HT-29 (cell line): Measurements from ENCODE around the gene NCOA3. TPM values are rescaled to one million over a fixed set of nuclear protein-coding genes. Genes with fewer than 3 reads are reported as not detected.
"Not testable (repeated sequence)": the region's sequence is repeated elsewhere in the genome, so short reads cannot be mapped to it uniquely, and the experiment has no call there.

ENCODE experiments used
- DNase-seq: peaks from one replicate; pipeline ENCODE4 v3.0.0-alpha.2; 2015; ENCODE audit warnings: low spot score
- total RNA-seq: library from RNA; depleted of rRNA; stranded (reverse); fragments of >200 nt; shearing (Covaris generic); gene quantifications from 2 replicates; pipeline ENCODE4 v1.2.3, GENCODE V29; 2014

Gene NCOA3
- total RNA-seq, 1 experiment from 2014 or later: 14.9 TPM

DNA sequence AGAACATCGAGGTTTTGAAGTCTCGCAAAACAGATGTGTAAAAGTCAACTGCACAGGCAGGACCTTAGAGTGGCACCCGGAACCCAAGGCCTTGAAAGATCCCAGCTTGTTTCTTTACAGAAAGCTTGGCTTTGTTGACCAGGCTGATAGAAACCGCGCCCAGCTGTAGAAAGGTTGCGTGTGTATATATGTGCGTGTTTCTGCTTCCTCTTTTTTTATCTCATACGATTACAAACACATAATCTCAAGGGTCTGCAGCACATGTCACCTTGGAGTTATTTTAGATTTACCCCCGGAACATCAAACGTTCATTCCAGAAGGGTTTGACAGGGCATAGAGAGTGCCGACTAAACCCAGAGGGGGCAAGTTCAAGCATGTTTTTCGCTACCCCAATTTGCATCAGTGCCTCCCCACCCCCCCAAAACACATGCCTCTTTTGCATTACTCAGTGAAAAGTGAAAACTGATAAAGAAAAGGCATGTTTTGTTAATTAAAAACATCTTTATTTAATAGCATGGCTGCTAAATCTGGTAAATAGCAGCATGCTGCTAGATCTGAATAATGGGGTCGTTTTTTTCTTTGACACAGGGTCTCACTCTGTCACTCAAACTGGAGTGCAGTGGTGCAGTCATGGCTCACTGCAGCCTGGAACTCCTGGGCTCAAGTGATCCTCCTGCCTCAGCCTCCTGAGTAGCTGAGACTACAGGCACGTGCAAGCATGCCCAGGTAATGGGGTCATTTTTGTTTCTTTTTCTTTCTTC is 33.2 kb upstream of the NCOA3 start:
- DNase-seq: no peak

DNA sequence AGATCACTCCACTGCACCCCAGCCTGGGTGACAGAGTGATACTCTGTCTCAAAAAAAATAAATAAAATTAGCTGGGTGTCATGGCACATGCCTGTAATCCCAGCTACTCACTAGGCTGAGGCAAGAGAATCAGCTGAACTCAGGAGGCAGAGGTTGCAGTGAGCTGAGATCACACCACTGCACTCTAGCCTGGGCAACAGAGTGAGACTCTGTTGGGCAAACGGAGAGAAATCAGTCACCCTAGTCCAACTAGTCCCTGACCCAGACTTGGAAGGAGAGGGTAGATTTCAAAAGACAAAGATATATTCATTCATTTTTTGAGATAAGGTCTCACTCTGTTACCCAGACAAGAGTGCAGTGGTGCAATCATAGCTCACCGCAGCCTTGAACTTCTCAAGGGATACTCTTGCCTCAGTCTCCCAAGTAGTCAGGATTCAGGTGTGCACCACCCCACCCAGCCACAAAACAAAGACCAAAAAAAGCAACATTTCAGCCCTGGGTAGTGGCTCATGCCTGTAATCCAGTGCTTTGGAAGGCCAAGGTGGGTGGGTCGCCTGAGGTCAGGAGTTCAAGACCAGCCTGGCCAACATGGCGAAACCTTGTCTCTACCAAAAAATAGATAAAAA is 26.2 kb upstream of the NCOA3 start:
- no peak for DNase-seq

DNA sequence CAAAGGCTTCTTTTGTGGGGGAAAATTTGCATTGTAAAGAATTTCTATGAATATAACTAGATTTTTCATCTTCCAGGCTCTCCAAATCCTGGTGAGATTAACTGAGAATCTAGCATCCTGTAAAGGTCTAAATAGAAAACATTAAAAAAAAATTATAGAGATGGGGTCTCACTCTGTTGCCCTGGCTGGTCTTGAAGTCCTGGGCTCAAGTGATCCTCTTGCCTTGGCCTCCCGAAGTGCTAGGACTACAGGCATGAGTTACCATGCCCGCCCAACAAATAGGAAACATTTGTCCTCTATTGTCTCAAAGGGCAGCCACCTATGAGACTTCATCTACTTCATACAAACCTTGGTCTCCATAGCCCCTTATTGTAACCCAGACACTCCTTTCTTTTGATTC is 25.2 kb upstream of the NCOA3 start:
- DNase-seq: no peak

DNA sequence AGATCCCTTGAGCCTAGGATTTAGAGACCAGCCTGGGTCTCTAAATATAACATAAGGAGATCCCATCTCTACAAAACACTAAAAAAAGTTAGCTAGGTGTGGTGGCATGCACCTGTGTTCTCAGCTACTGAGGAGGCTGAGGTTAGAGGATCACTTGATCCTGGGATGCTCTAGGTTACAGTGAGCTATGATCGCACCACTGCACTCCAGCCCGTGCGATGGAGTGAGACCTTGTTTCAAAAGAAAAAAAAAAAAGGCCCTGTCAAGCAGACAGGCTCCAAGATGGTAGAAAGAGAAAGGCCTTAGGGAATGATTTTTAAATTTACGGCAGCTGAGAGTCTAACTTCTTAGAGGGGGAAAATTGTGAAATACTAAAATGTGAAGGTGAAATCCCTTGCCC is 22.6 kb upstream of the NCOA3 start:
- DNase-seq: no peak

DNA sequence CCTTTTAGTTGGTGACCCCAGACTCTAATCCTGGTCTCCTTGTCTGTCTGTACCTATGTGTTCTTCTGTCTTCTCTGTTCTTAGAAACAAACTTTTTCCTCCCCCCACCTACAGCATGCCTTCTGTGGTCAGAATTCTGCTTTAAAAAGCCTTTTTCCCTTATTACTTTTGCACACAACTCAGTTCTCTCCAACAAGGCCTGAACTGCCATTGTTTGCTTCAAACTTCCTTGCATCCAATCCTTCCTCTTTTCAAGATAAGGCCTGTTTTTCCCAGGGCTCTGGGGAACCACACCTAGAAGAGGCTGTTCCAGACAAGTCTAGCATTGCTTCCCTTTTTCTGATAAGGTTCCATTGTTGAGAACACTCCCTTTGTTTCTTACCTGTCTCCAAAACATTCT is 22.2 kb upstream of the NCOA3 start:
- no peak for DNase-seq

DNA sequence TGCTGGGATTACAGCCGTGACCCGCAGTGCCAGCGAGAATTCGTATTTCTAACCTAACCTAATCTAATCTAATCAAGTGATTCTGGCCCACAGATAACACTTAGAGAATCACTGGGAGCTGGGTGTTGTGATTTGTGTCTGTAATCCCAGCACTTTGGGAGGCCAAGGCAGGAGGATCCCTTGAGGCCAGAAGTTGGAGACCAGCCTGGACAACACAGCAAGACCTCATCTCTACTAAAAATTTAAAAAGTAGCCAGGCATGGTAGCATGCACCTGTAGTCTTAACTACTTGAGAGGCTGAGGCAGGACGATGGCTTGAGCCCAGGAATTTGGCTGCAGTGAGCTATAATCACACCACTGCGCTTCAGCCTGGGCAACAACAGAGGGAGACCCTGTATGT is 21.4 kb upstream of the NCOA3 start:
- DNase-seq: no peak

DNA sequence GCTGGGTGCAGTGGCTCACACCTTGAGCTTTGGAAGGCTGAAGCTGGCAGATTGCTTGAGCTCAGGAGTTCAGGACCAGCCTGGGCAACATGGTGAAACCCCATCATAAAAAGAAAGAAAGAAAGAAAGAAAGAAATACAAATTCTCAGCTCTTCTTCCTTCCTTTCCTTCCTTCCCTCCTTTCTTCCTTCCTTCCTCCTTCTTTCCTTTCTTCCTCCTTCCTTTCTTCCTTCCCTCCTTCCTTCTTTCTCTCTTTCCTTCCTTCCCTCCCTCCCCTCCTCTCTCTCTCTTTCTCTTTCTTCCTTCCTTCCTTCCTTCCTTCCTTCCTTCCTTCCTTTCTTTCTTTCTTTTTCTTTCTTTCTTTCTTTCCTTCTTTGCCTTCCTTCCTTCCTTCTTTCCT is 21.0 kb upstream of the NCOA3 start:
- no peak for DNase-seq

DNA sequence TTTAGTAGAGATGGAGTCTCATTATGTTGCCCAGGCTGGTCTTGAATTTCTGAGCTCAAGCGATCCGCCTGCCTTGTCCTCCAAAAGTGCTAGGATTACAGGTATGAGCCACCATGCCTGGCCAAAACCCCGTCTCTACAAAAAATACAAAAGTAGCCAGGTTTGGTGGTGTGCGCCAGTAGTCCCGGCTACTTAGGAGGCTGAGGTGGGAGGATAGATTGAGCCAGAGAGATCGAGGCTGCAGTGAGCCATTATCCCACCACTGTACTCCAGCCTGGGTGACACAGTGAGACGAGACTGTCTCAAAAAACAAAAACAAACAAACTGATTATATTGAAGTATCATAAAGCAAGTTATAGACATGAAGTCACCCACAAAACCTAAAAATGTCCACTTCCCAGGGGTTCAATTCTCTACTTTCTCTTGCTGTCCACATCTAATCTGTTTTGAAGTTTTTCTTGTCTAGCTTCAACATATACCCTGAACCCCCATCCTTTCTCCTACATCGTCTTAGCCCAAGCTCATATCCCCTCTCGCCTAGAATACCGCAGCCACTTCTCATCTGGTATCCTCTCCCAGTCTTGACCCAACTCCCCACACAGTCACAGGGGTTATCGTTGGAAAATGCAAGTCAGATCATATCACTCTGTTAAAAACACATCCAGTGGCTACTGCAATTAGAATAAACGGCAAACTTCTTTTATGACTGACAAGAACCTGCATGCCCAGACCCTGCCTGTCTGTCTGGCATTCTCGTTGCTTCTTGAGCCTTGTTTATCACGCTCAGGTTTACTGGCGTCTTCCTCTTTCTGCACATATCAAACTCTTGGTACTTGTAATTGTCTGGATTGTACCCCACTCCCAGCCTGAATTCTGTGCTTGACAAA is 20.1 kb upstream of the NCOA3 start:
- no peak for DNase-seq

DNA sequence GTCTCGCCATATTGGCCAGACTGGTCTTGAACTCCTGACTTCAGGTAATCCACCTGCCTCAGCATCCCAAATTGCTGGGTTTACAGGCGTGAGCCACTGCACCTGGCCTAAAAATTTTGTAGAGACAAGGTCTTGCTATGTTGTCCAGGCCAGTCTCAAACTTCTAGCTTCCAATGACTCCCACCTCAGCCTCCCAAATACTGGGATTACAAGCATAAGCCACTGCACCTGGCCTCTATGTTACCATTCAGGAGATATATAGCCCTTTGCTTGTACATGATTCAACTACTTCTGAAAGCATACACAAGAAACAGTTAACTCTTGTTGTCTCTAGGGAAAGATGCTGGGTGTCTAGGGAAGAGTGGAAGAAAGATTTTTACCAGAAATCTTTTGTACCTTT is 19.0 kb upstream of the NCOA3 start:
- no peak for DNase-seq

DNA sequence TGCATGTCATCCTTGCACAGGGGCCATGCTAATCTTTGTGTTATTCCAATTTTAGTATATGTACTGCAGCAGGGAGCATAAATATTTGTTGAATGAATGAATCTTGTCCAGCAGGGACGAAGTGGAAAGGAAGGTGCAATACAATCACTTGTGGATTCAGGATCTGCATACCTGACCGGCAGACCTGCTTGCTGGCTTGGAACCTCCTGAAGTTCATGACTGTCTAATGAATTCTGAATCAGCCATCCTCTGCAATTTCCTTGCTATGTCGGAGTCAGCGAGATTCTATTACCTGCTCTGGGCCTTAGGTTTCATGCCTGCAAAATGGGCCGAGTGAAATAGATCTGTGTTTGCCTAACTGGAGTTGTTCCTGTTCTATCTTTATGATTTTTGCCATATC is 17.4 kb upstream of the NCOA3 start:
- DNase-seq: no peak

DNA sequence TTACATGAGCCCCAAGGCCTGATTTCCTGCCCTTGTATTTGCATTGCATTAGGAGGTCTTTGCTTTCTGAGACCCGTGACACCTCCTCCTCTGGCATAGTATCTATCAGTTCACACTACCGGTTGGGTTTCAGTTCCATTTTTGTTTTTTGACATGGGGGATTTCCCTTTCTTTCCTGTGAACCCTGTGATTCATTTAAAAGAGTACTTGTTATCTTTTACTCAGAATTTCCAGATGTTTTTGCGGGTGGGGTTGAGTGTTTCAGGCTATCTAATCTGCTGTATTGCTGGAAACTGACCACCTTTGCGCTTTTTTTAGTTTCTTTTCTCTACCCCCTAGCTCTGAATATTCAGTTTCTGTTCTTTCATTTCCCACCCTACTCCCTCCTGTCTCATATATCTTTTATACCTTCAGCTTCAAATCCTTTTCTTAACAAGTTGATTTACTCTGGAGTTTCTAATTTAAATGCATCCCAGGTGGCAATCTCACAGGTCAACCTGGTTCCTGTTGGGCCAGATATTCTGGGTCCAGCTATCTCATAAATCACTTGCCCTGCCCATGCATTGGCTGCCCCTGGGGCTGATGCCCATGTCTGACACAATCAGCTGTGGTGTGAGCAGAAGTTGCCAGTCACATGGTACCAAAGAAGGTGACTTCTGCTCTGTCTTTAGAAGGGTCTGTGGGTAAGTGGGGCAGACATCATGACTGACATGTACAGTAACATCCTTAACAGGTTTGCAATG is 14.3 kb upstream of the NCOA3 start:
- DNase-seq: no peak

DNA sequence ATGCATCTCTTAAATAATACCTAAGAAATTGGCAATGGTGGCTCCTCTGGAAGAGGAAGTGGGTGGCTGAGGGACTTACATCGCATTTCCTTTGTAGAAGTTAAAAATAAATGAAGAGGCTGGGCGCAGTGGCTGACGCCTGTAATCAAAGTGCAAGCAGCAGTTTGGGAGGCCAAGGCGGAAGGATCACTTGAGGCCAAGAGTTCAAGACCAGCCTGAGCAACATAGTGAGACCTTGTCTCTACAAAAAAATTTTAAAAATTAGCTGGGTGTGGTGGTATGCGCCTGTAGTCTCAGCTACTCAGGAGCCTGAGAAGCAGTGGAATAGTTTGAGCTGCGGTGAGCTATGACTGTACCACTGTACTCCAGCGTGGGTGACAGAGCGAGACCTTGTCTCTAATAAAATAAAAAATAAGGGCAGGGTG is 12.2 kb upstream of the NCOA3 start:
- DNase-seq: no peak

DNA sequence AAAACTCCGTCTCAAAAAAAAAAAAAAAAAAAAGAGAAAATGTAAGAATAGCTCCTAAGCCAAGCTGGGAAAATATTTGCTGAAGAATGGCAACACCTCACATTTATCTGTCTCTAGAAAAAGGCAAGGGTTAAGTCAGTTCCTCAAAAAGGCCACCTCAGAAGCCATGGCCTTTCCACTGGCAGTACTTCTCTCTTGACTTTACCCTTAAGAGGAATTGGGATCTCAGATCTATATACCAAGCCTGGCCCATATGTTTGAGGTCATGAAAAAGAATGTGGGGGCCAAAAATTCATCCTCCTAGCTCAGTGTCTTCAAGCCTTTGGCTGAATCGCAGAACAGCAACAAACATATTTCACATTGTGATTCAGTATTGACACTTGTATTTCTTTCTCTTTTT is 10.9 kb upstream of the NCOA3 start:
- DNase-seq: no peak

DNA sequence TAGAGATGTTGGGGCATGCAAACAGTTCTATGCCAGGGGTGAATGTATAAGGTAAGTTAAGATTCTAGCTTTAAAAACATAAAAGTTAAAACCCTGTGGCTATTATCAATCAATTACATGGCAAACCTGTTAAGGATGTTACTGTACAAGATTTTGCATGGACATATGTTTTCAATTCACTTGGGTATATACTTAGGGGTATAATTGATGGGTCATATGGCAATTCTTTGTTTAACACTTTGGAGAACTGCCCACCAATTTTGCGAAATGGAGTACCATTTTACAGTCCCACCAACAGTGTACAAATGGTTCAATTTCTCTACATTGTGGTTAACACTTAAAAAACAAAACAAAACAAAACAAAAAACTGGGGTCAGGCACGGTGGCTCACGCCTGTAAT is 9.4 kb upstream of the NCOA3 start:
- no peak for DNase-seq

DNA sequence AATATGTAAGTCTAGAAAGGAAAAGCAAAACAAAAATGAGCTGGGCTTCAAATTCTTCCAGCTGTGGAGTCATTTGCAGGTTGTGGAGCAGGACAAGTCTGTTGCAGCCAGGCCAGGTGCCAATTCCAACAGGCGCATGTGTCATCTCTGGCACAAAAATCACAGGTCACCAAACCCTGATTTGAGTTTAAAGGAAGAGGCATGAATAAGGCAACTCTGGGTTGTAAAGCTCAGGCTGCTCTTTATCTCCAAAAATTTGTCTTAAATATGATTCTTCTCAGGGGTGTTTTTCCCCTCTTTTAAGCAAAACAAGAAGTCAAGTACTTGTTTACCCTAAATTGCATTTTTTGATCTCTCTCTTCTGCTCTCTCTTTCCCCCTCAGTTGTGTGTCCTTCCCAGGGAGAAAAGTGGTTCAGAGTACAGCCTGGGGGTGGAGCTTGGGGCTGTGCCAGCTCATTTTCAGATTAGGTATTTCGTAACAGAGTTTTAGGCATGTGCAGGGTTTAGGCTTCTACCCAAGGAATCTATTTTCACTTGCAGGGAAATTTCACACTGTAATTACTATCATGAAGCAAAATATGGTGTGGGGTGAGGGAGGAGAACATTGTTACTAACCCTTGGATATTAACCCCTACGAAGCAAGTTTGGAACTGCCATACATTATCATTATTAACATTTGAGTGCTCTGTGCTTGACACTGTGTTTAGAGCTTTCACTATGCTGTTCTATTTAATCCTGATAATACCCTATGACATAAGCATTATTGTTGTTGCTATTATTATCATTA is 8.3 kb upstream of the NCOA3 start:
- peak; percentile 94 for DNase-seq

DNA sequence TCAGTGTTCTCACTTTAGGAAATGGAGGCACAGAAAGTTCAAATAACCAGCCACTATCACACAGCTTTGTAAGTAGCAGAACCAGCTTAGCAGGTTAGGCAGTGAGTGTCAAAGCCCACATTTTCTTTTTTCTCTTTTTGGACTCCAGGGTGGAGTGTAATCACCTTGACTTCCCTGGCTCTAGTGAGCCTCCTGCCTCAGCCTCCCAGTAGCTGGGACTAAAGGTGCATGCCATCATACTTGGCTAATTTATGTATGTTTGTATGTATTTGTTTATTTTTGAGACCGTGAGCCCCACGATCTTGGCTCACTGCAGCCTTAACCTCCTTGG is 7.8 kb upstream of the NCOA3 start:
- DNase-seq: peak; percentile 92

DNA sequence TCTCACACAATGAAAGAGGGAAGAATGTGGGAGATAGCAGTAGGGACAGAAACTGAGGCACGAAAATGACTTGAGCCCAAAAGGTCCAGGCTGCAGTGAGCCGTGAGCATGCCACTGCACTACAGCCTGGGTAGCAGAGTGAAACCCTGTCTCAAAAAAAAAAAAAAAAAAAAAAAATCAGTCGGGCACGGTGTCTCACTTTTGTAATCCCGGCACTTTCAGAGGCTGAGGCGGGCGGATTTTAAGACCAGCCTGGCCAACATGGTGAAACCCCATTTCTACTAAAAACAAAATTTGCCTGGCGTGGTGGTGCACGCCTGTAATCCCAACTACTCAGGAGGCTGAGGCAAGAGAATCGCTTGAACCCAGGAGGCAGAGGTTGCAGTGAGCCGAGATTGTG is 7.1 kb upstream of the NCOA3 start:
- DNase-seq: not testable (repeated sequence)

DNA sequence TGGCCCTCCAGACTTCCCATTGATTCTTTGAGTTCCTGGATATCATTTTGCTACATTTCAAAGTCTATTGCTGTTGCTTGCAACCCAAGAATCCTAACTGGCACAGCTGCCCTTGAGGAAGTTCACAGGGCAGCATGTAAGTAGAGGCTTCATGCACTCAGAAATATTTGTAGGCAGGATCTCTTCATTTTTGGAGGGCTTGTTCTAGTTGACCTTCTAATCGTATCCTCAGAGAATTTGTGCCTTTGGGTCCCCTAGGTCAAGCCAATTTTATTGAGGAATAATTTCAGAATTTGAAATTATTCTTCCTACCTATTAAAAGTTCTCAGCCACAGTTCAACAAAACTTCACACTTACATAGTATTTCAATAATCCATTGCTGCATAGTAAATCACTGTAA is 5.6 kb upstream of the NCOA3 start:
- no peak for DNase-seq

DNA sequence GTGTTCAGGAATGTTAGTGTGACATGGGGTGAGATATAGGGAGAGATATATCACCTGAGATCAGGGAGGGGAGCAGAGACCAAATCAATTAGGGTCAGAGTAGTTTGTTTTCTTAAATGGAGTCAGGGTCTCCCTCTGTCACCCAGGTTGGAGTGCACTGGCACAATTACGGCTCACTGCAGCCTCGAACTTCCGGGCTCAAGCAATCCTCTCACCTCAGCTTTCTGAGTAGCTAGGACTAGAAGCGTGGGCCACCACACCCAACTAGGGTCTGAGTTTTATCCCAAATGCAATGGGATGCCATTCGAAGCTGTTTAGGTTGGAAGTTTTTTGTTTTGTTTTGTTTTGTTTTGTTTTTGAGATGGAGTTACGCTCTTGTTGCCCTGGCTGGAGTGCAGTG is 3.1 kb upstream of the NCOA3 start:
- no peak for DNase-seq

DNA sequence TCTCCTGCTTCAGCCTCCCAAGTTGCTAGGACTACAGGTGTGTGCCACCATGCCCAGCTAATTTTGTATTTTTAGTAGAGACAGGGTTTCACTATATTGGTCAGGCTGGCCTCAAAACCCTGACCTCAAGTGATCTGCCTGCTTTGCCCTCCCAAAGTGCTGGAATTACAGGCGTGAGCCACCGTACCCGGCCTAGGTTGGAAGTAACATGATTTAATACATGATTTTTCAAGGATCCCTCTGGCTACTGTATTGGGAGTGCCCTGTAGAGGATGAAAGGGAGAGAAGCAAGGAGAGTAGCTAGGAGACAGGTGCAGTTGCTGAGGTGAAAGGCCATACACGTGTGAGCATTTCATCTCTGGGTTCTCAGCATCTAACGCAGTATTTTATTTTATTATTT is 2.6 kb upstream of the NCOA3 start:
- DNase-seq: no peak

DNA sequence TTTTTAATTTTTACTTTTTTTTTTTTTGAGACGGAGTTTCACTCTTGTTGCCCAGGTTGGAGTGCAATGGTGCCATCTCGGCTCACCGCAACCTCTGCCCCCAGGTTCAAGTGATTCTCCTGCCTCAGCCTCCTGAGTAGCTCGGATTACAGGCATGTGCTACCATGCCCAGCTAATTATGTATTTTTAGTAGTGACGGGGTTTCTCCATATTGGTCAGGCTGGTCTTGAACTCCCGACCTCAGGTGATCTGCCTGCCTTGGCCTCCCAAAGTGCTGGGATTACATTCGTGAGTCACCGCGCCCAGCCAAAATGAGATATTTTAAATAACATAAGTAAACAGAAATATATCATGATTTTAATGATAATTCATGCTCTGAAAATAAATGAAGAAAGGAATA is 1.6 kb upstream of the NCOA3 start:
- DNase-seq: not testable (repeated sequence)
